WI38 (cell line): ENCODE results near the gene PAQR8.

Source experiments
- H3K4me3 ChIP-seq: 2 replicates; pipeline ENCODE4 v1.5.1; 2011; ENCODE audit warnings: low read depth, mild to moderate bottlenecking, control low read depth, low read length
- TF ChIP-seq, protein P1 (sequence below): IDR thresholded peaks from 2 replicates; pipeline ENCODE4 v1.5.1; 2012; ENCODE audit warnings: low read depth, mild to moderate bottlenecking, control low read depth, low read length

The PAQR8 gene

GRCh38 chr6:52389626-52390360 is 27.8 kb downstream of the PAQR8 start:
- no peak overlapping the region for H3K4me3 ChIP-seq
- TF ChIP-seq, protein P1, sequence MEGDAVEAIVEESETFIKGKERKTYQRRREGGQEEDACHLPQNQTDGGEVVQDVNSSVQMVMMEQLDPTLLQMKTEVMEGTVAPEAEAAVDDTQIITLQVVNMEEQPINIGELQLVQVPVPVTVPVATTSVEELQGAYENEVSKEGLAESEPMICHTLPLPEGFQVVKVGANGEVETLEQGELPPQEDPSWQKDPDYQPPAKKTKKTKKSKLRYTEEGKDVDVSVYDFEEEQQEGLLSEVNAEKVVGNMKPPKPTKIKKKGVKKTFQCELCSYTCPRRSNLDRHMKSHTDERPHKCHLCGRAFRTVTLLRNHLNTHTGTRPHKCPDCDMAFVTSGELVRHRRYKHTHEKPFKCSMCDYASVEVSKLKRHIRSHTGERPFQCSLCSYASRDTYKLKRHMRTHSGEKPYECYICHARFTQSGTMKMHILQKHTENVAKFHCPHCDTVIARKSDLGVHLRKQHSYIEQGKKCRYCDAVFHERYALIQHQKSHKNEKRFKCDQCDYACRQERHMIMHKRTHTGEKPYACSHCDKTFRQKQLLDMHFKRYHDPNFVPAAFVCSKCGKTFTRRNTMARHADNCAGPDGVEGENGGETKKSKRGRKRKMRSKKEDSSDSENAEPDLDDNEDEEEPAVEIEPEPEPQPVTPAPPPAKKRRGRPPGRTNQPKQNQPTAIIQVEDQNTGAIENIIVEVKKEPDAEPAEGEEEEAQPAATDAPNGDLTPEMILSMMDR, result no peak

- TF ChIP-seq, protein P1, result no peak
- H3K4me3 ChIP-seq, result no peak overlapping the region
Observed at GRCh38 chr6:52390361-52390727, 28.4 kb downstream of the PAQR8 start.

DNA sequence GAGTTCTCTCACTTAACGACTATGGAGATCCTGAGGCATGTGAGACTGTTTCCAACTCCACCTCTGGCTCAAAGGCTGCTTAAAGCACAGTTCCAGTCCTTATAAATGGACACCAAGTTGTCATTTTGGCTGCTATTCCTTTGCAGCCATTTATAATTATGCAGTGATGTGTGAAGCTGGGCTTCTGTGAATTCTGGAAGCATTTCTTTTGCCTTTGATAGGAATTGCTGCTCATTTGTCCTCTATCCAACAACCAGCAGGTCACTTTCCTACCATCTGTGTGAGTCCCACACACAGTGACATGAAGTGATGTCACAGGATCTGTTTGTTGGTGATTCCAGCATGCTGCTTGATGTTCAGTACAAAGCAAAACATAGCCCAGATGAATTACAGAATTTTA is 29.6 kb downstream of the PAQR8 start:
- H3K4me3 ChIP-seq, result no peak overlapping the region
- TF ChIP-seq, protein P1, result no peak

GRCh38 chr6:52392944-52393343 is 31.0 kb downstream of the PAQR8 start:
- TF ChIP-seq, protein P1, result no peak

DNA sequence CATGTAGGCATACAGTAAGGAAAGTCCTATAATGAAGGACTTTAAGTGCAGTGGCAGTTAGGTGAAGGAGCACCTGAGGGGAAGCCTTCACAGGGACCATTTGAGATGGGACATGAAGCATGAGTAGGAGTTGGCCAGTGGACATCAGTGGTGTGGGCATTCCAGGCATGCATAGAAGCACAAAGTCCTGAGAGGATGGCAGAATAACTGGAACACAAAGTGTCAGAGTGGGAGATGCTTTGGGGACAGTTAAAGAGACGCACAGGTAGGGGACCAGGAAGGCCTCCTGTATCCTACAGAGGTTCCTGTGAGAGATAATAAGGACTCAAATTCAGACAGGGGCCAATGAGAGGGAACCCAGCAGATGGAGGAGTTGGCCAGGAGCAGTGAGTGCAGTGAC is 31.8 kb downstream of the PAQR8 start:
- TF ChIP-seq, protein P1, result no peak
- H3K4me3 ChIP-seq, result no peak overlapping the region

More at GRCh38 chr6:52392944-52393343, 31.0 kb downstream of the PAQR8 start:
- no peak overlapping the region for H3K4me3 ChIP-seq

GRCh38 chr6:52394251-52394666 is 32.3 kb downstream of the PAQR8 start:
- TF ChIP-seq, protein P1, result no peak
- H3K4me3 ChIP-seq, result no peak overlapping the region

- no peak overlapping the region for H3K4me3 ChIP-seq
- TF ChIP-seq, protein P1, result no peak
Observed at GRCh38 chr6:52395969-52396368, 34.0 kb downstream of the PAQR8 start.
